AG08396 (cell line): ENCODE measurements around the gene NPPB.

Experiments
- DNase-seq: peaks from one replicate; pipeline ENCODE4 v3.0.0; 2012; ENCODE audit warnings: low spot score, mixed read lengths

The NPPB gene

DNA sequence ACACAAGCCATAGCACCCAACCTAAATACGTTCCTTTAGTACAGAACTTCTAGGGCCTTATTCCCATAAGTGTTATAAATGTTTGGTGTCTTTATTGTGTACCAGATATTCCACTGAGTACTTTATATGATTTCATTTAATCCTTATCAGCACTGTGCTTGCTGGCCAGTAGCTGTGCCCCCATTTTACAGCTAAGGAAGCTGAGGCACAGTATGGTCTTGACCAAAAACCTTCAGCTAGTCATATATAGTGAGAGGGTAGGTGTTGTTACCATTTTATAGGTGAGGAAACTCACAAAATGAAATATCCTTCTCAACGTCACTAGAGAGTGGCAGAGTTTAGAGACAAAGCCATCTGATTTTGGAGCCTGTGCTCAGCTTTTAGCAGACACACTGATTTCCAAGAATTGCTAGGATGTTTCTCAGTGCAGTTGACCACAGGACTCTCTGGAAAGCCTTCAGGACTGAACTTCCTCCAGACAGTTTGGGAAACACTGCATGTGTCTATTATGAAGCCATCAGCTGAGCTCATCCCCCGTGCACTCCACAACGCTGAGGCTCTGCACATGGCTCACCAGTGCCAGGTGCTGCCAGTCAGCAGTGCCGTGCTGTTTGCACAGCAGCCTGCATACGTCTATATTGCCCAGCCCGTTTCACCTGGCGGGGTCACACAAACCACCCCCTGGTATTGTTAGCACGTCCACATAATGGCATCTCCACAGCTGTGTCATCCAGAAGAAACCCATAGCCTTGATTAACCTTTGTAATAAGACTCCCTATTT is 26.6 kb downstream of the NPPB start:
- DNase-seq = no peak

DNA sequence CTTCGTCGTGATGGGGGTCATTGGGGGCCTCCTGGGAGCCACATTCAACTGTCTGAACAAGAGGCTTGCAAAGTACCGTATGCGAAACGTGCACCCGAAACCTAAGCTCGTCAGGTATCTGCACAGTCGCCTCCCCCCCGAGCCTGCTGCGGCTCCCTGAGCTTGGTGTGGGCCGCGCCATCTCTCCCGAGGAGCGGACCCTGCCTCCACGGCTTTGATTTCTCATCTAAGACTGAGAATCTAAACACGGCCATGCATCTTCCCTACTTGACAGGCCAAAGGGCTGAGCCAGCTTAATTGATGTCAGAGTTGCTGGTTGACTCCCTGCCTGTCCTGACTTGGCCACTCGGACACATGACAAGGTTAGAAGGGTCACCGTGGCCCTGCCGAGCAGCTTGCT is 30.2 kb downstream of the NPPB start:
- DNase-seq = no peak

DNA sequence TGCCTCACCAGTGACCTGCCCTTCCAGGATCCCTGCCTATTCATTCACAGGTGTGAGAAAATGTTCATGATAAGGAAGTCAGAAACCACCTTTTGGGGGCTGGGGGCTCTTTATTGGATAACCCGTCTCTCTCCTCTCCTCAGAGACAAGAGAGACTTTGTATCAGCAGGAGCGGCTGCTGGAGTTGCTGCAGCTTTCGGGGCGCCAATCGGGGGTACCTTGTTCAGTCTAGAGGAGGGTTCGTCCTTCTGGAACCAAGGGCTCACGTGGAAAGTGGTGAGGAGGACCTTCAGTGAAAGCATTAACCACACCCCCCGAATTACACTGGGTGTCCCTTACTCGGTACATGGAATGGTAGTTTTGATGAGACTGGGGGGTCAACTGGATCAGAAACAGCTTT is 31.8 kb downstream of the NPPB start:
- DNase-seq = no peak

DNA sequence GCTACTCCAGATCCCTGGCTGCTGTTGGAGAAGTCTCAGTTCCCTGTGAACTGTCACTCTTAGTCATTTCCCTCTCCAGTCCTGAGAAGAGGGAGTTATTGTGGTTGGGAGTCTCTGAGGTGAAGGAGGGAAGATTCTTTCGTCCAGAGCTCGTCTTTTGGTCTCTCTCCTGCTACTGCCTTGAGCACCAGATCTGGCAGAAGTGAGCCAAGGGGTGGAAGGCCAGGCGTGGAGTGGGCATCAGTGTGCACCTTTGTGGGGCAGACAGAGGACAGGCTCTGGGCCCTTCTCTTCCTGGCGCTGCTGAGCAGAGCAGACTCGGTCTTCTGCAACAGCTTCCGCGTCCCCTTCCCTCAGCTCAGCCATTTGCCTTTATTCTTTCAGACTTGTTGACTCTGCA is 33.6 kb downstream of the NPPB start:
- DNase-seq = no peak

DNA sequence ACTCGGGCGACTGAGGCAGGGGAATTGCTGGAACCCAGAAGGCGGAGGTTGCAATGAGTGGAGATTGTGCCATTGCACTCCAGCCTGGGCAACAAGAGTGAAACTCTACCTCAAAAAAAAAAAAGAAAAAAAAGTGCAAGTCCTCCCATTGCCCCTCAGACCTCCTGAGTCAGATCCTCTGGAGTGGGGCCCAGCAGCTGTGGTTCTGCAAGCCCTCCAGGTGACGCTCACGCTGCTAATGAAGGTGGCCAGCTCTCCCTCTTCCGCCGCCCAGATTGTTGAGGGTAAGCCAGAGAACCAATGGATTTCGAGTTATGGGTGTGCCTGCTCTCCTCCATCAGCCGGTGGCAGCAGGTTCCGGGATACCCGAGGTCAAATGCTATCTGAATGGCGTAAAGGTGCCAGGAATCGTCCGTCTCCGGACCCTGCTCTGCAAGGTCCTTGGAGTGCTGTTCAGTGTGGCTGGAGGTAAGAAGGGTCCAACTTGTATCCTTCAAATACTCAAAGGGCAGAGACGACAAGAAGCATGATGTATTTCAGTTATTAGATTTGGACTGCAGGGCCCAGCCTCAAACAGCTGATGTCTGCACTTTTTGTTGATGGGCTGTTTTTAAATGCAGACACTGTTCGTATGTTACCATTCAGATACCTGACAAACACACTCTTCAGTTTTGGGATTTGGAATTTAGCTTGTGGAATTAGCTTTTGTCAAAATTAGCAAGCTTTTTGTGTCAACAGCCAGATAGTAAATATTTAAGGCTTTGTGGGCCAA is 35.2 kb downstream of the NPPB start:
- no peak for DNase-seq

DNA sequence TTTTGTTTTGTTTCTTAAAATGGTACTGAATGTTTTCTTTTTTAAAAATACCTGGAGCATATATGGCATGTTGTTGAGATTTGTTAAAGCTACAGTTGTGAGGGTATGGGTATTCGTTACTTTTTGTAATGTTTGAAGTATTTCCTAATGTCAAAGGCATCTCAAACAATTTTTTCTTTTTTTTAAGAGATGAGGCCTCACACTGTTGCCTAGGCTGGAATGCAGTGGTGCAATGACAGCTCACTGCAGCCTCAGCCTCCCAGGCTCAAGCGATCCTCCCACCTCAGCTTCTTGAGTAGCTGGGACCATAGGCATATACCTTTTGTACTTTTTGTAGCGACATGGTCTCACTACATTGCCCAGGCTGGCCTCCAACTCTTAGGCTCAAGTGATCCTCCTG is 36.7 kb downstream of the NPPB start:
- DNase-seq = no peak

DNA sequence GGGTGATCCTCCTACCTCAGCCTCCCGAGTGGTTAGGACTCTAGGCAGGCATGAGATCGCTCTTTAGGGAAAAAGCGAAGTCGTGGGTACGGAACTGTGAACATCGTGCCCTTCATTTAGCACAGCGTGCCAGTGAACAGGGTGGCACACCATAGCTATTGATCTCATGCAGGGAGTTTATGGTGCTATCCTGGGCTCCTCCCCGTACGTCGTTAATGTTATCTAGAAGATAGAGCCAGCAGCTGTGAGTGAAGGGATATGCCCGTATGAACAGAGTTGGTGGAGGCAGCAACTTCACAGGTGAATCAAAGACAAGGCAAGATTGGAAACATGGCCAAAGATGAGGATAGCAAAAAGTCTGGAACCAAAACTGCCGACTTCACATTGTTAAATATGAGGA is 41.6 kb downstream of the NPPB start:
- no peak for DNase-seq

DNA sequence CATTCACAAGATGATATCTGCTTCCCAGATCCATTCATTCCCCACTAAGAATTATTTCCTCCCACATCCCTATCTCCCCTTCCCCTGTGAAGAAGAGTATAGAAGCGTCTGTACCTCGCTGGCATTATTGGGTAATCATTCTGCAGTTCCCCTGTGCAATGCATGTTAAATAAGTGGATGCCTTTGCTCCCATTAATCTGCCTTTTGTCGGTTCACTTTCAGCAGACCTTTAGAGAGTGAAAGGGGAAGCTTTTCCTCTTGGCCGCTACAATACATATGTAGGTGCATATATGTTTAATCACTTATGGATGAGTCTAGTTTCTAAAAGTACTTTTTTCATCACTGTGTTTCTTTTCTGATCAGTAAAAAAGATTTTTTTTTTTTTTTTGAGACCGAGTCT is 45.7 kb downstream of the NPPB start:
- no peak for DNase-seq
